Stimulated activated CD4-positive, alpha-beta T cell treated with anti-CD3 and anti-CD28 coated beads, Interleukin-1b, Interleukin-23, amount 100 ng/mL, for 24 hours (primary cell): ENCODE results near the gene NACC1.
A peak's percentile ranks its signal among the peaks of the same experiment; 100 is the strongest.

ENCODE experiments used
- DNase-seq, 4 experiments: peaks; one replicate each; pipeline ENCODE4 v3.0.0-alpha.2; 2020; ENCODE audit warnings: low read depth in 4 of 4, low spot score in 1 of 4

The NACC1 gene

GRCh38 chr19:13087795-13088537 lies 30.1 kb upstream of the NACC1 start:
- DNase-seq: no peak

- DNase-seq: no peak
These were observed 28.8 kb upstream of the NACC1 start for GRCh38 chr19:13089139-13089856.

GRCh38 chr19:13089857-13090507 lies 28.1 kb upstream of the NACC1 start:
- DNase-seq: no peak

- no peak for DNase-seq
These were observed 27.4 kb upstream of the NACC1 start for GRCh38 chr19:13090511-13091231.

- DNase-seq: no peak
These were observed 26.5 kb upstream of the NACC1 start for GRCh38 chr19:13091400-13092157.

GRCh38 chr19:13092158-13092543 lies 25.9 kb upstream of the NACC1 start:
- no peak for DNase-seq

GRCh38 chr19:13092606-13093235 lies 25.3 kb upstream of the NACC1 start:
- DNase-seq: no peak

GRCh38 chr19:13093407-13094105 lies 24.5 kb upstream of the NACC1 start:
- DNase-seq: peak in 3 of 4 experiments; percentile 68 to 70 (median 69)

GRCh38 chr19:13094106-13094504 lies 24.0 kb upstream of the NACC1 start:
- DNase-seq: no peak

GRCh38 chr19:13094771-13095392 lies 23.2 kb upstream of the NACC1 start:
- no peak for DNase-seq

- no peak for DNase-seq
These were observed 22.7 kb upstream of the NACC1 start for GRCh38 chr19:13095393-13095784.

- no peak for DNase-seq
These were observed 21.8 kb upstream of the NACC1 start for GRCh38 chr19:13095934-13096927.

- no peak for DNase-seq
These were observed 21.0 kb upstream of the NACC1 start for GRCh38 chr19:13097033-13097462.

GRCh38 chr19:13097463-13098258 lies 20.4 kb upstream of the NACC1 start:
- DNase-seq: no peak

GRCh38 chr19:13098277-13099072 lies 19.6 kb upstream of the NACC1 start:
- DNase-seq: no peak
